NCI-H2171 (cell line): ENCODE results near the gene ABCC3.

Experiments used
- DNase-seq: peaks from one replicate; lab custom pipeline; 2025; lab: John Stamatoyannopoulos, UW

Gene ABCC3

DNA sequence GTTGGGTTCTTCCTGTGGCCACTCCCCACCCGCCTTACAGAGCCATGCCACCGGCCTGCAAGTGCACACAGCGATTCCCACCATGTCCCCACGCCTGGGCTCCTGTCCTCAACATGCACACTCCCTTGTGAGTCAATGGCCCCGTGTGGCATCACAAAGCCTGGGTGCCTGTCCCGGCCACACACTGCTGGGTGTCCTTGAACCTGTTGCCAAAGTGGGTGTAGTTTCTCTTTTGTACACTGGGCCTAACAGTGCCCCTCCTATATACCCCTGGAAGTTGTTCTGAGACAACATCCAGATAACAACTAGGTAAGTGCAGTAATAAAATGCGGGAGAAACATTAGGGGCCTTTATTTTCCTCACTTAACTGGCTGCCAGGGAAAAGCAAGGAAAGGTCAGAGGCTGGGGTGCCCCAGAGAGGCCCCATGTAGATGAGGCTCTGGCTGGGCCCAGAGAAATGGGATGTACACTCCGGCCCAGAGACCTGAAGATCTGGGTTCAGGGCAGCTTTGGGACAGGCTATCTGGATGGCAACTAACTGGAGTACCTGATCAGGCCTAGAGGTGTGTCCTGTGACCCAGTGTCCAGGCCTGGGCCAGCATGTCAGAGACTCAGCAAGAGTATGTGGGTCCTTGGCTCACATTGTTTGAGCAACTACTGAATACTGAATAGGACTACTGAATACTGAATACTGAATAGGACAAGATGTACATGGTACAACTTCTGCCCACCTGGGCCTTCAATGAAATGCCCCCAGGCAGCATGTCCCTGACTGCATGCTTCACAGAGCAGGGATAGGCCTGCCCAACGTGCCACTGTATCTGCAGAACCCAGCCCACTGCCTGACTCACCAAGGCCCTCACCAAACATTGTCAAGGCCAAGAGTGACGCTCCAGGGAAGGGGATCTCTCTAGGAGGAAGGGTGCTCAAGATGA, 8.3 kb downstream of the ABCC3 start:
- DNase-seq = no peak

DNA sequence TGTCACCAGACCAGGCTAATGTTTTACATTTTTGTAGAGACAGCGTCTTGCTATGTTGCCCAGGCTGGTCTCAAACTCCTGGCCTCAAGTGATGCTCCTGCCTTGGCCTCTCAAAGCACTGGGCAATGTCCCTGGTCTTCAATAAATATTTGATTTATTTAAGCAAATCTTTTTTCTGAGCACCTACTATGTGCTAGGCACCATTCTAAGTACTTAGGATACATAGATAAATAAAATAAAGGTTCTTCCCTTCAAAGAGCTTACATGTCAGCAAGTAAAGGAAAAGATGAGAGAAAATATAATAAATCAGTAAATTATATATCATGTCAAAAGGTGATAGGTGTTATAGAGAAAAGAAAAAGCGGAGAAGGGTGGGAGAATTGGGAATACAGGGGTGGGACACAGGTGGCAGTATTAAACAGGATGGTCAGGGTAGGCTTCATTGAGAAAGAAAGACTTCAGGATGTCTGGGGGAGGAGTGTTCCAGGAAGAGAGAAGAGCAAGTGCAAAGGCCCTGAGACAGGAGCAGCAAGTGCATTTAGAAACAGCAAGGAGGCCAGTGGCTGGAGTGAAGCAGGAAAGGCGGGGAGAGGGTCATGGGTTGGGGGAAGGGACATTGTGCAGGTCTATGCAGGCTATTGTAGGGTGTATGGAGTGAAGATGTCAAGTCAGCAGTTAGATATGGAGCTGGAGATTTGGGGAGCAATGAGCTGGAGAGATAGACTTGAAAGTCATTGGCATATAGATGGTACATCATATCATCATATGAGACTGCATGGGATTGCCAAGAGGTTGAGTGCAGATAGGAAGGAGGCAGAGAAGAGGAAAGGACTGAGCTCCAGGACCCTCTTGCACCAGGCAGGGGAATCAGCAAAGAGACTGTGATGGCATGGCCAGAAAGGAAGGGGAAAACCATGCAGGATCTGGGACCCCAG, 11.3 kb downstream of the ABCC3 start:
- DNase-seq = no peak

DNA sequence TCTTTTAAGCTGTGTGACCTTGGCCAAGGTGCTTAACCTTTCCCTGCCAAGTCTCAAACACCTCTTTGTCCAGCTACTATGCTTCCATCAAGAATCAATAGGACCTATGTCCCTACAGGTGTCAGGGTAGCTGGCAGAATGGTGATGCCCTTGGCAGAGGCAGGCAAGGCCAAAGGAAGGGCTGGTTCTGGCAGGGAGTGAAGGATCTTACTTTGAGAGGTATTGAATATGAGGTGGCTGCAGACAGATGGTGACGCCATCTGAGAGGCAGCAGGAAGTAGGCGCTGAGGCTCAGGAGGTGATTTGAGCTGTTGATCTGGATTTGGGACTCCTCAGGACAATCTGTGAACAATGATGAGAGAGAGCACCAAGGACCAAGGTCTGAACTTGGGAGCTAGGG, 12.5 kb downstream of the ABCC3 start:
- no peak for DNase-seq

DNA sequence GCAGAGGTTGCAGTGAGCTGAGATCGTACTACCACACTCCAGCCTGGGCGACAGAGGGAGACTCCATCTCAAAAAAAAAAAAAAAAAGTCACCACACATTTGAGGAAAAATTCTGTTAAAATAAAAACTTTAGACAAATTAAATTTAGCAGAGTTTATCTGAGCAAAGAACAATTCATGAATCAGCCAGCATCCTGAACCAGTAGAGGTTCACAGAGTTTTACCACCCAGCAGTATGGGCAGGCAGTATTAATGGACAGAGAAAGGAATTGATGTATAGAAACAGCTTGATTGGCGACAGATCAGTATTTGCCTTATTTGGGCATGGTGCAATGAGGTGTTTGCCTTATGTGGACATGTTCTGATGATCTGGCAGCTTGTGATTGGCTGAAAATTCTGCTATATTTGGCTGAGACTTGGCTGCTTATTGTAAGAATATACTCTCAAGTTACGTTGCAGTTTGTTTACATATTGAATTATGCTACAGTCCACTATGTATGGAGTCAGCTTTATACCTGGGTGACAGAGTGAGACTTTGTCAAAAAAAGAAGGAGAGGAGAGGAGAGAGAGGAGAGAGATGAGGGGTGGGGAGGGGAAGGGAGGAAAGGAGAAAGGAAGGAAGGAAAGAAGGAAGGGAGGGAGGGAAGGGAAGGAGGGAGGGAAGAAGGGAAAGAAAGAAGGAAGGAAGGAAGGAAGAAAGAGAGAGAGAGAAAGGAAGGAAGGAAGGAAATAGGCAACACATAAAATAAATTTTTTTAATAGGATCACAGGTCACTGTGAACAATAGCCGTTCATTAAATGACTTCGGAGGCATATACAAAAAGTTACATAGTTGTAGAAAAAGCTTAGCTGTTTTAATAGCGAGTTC, 14.6 kb downstream of the ABCC3 start:
- no peak for DNase-seq

DNA sequence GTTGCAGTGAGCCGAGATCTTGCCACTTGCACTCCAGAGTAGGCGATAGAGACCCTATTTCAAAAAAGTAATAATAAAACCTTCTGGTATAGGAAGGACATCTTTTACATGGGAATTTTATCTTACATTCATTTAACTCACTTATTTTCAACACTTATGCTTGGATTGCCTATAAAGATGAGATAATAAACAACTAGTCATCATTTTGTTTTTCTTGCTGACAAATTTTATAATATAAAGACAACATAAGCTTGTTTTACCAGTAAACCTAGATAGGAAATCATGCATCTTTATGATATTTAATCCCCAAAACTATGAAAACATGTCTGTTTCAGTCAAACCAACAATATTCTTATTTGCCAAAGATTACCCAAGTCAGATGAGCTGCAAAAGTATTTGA, 17.0 kb downstream of the ABCC3 start:
- no peak for DNase-seq

DNA sequence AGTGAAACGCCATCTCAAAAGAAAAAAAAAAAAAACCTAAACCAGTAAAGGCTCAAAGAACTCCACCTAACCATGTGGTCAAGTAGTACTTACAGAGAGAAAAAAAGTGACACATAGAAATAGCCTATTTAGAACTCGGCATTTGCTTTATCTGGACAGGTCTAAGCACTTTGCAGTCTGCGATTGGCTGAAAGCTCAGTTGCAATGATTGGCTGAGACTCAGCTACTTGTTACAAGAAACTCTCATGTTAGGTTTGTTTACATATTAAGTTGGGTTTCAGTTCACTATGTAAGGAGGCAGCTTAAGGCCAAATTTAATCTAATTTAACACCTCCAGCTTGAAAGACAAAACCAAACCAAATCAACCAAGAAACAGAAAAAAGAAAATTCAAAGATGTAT, 19.1 kb downstream of the ABCC3 start:
- DNase-seq = no peak

DNA sequence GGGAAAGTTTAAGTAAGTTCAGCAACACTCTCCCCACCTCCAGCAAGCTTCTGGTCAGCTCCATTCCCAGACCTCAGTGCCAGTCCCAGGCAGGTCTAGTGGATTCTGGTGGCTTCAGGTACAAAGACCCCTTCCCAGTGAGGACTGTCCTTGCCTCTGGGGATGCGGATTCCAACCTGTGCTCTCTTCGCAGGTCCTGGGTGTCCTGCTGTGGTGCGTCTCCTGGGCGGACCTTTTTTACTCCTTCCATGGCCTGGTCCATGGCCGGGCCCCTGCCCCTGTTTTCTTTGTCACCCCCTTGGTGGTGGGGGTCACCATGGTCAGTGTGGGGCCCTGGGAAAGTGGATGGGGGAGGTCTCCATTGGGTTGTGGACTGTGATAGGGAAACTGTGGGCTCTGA, 21.8 kb downstream of the ABCC3 start:
- DNase-seq = no peak

DNA sequence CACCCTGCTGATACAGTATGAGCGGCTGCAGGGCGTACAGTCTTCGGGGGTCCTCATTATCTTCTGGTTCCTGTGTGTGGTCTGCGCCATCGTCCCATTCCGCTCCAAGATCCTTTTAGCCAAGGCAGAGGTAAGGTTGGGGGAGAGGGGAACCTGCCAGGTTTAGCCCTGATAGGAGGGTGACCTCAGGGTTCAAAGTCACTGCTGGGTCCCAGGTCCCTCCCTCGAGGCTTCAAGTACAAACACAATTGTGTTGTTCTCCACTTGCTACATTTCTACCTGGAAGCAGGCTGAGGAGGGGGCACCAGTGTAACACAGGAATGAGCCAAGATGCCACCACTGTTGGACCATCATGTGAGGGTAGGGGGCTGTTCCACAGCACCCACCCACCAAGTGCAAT, 22.4 kb downstream of the ABCC3 start:
- DNase-seq = no peak

DNA sequence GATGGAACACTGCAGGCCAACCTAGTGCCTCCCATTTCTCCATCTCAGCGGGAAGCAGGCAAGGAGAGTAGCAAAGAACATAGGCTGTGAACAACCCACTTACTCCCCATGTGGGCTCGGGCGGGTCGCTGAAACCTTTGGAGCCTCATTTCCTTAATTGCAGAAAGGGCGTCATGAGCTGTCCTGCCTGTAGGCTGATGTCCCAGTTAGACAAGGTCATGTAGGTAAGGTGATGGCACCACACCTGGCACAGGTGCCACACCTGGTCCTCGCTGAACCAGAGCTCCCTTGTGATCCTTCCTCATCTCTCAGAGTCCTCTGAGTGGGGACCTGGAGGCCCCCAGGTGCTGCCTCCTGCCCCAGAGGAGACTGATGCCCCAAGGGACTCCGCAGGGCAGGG, 22.9 kb downstream of the ABCC3 start:
- DNase-seq = no peak

DNA sequence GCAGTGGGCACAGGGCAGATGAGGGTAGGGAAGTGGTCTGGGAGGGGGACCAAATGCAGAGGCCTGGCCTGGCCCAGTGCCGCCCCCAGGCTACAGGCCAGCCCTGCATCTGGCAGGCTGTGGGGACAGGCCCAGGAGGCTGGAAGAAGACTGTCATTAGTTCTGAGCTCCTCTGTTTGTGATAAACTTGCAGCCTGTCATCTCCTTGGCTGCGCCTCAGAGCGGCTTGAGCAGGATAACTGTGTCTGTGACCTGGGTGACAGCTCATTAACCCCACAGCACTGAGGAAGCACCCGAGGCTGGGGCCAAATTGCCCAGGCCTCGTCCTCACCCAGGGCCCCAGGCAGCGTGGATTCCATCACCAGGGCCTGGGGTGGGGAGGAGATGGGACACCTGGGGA, 23.9 kb downstream of the ABCC3 start:
- DNase-seq = no peak

DNA sequence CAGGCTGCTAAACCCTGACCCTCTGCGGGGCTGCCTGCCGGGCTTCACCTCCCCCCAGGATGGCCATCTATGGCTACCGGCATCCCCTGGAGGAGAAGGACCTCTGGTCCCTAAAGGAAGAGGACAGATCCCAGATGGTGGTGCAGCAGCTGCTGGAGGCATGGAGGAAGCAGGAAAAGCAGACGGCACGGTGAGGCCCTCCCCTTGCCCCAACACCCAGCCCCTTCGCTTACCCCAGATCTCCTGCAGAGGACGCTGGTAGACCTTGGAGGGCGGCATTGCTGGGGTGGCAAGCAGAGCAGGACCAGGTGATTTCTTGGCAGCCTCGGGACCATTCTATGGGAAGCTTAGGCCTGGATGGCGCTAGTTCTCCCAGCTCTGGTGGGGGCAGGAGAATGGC, 24.5 kb downstream of the ABCC3 start:
- no peak for DNase-seq

DNA sequence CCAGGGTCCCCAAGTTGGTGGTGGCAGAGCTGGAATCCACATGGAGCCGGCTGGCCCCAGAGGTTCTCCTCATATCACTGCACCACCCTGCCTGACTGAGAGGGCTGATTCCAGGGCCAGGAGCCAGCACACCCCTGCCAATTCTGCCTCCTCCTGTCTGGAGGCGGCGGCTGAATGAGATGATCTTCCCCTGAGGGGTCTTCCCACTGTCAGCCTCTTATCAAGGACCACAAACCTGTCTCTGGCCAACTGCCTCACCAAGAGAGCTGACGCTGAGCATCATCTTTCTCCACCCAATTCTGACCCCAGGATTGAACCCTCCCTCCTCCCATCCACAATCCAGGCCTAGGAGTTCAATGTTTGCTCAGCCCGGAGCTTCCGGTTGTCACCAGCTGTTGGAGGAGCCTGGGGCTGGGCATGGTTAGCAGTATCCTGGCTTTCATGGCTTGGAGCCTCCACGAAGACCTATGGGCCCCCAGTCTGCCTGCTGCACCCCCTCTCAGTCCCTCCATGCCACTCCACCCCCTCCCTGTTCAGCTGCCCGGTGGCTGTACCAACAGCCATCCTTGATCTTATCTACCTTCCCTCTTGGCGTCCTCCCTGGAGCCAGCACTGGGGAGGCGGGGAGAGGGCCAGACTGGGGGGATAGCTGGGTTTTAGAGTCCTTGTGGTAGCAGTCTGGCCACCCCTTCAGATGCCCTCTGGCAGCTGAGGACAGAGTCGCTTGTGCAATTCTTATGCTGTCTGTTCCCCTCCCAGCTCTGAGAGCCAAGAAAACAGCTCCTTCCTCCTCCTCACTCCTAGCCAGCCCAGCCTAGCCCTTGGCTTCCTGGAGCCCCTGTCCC, 25.6 kb downstream of the ABCC3 start:
- DNase-seq = no peak

DNA sequence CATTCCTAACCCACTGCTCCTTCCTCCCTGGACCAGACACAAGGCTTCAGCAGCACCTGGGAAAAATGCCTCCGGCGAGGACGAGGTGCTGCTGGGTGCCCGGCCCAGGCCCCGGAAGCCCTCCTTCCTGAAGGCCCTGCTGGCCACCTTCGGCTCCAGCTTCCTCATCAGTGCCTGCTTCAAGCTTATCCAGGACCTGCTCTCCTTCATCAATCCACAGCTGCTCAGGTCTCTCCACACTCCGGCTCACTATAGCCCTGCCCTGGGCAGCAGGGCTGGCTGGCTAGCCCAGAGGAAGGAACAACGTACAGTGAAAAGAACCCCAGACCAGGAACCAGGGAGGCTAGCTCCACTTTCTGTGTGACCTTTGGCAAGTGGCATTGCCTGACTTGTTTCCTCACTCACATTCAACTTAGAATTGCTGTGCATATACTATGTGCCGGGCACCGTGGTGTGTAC, 26.2 kb downstream of the ABCC3 start:
- DNase-seq = no peak

DNA sequence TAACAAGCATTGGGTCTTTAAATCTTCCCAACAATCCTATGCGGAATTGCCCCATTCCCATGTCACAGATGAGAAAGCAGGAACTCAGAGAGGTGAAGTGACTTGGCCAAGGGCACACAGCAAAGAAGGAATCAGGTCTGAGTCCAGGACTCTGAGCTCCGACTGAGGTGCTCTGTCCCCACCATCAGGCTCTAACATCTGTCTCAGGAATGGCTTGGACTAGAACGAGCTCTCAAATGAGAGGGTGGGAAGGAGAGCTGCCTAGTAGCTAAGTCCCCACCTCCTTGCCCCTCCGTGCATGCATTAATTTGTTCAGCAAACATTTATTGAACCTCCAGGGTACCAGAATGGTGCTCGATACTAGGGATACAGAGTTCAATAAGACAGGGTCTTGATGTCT, 26.7 kb downstream of the ABCC3 start:
- DNase-seq = no peak

DNA sequence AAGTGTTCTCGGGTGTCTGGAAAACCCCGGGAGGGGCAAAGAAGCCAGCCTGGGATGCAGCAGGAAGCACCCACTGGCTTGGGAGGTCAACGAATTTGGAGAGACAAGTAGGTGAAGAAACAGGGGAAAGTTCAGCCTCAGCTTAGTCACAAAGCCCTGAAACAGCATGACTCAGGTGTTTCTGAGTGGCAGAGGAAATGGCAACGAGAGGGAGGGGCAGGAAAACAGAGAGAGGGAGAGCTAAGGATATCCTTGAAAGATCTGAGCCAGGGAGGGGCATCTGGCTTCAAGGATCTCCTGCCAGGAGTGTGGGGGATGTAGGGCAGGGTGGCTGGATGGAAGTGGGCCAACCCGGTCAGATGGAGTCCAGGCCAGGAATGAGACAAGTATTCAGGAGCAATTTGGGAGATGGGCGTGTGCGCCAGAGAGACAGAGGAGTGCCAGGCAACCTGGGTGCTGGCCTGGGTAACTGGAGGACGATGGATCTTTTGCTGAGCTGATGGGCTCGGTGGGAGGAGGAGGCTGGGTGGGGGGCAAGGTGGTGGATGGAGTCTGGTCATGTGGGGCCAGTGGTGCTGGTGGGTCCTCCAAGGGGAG, 27.2 kb downstream of the ABCC3 start:
- DNase-seq = peak; percentile 66

DNA sequence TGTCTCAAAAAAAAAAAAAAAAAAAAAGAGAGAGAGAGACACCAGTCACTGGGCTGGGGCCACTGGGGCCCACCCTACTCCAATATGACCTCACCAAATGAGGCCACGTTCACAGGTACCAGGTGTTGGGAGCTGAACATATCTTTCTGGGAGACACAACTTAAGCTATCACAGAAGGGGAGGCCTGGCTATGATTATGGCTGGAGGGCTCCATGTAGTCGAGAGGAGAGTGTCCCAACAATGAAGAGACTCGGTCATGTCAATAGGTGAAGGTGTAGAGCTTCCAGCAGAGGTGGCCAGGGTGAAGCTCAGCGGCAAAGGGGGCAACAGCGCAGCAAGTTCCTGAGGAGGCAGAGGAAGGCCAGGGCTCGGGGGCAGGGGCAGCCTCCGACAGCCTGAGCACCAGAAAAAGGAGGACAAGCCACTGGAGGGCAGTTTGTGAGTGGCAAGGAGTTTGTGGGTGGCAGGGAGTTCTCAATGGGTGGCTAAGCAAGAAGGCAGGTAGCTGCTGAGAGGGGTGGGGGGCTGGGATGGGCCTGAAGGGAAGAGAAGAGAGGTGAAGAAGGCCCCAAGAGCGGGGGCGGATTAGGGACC, 28.0 kb downstream of the ABCC3 start:
- no peak for DNase-seq

DNA sequence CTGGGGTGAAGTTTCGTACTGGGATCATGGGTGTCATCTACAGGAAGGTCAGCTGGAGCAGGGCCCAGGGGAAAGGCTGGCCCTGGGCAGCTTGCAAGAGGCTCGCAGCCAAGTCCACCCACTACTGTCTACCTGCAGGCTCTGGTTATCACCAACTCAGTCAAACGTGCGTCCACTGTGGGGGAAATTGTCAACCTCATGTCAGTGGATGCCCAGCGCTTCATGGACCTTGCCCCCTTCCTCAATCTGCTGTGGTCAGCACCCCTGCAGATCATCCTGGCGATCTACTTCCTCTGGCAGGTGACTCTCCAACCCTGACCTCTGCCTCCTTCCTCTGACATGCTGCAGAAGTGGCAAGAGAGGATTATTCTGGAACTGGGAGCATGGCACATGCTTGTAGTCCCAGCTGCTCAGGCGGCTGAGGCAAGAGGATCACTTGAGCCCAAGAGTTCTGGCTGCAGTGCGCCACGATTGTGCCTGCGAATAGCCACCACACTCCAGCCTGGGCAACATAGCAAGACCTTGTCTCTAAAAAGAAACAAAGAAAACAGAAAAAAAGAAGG, 29.2 kb downstream of the ABCC3 start:
- no peak for DNase-seq

DNA sequence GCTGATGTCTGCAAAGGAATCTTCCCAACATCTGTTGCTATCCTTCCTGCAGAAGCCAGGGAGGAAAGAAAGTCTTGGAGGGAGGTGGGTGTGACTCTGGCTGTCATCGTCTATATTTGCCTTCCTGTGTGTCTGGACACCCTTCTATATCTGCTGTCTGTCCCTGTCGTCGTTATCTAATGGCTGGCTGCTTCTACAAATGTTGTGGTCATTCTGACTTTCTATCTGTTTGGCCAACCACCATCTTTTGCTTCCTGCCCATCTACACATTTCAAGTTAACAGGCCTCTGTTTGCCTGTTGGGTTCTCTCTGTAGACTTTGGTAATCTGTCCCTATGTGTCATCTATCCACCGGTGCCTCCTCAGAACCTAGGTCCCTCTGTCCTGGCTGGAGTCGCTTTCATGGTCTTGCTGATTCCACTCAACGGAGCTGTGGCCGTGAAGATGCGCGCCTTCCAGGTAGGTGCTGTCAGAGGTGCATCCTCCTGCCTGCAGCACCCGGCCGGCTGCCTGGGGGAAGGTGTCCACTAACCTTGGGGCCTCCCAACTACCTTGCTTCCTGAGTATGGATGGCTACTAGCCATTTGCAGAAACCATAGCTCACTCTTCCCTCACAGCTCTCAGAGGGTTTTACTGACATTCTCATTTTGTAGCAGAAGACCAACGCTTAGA, 30.2 kb downstream of the ABCC3 start:
- no peak for DNase-seq

DNA sequence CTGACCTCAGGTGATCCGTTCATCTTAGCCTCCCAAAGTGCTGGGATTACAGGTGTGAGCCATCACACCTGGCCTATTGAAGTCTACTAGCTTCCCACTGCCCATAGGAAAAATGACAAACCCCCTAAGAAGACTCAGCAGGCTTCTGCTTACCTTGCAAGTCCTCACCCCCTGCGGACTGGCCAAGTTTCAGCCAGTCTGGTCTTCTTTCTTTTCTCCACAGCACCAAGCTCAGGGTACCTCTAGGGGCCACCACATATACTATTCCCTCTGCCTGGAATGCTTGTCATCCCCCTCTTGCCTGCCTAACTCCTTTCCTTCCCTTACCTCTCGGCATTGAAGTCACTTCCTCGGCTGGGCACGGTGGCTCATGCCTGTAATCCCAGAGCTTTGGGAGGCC, 31.2 kb downstream of the ABCC3 start:
- DNase-seq = no peak
